ENCODE measurements around the gene VPS26C.
A peak's percentile ranks its signal among the peaks of the same experiment; 100 is the strongest.
"Not testable (repeated sequence)": the region's sequence is repeated elsewhere in the genome, so short reads cannot be mapped to it uniquely, and the experiment has no call there.

VPS26C gene

DNA sequence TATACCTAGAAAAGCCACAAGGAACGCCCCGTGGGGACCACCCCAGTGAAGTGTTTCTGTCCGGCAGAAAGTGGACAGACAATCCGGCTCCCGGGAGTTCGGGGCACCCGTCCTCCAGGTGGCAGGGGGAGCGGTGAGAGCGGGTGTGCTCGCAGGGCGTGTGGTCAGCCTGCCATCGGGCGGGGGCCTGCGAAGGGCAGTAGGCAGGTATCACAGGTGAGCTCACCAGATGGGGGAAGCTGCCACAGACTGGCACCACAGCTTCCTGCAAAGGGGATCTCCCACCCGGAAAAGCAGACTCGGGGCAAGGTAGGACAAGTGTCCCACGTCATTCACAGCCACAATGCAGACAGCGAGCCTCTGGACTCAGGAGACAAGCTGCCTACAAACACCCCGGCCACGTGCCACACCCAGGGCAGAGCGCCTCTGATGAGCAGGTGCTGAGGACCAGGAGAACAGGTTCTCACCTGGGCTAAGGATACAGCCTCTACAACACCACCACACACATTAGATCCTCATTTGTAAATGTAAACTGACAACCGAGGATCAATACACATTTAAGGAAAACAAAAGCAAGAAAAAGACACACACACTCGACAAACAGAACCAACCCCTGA is 36.4 kb downstream of the VPS26C start:
- no peak for DNase-seq (ENCODE audit: low read depth)

DNA sequence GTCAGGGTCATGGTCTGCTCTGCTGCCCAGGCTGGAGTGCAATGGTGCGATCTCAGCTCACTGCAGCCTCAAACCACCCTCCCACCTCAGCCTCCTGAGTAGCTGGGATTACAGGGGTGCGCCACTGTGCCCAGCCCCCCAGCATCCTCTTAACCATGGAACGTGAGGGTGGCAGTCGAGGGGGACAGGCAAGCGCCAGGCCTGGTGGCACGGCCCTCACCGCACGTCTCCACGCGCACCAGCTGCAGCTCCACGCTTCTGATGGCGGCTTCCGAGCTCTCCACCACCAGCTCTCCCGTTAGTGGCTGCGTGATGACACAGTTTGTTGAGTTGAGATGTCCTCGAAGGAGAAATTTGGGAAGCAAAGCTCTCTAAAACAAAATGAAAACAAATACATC is 39.1 kb downstream of the VPS26C start:
- no peak for DNase-seq (ENCODE audit: low read depth)

DNA sequence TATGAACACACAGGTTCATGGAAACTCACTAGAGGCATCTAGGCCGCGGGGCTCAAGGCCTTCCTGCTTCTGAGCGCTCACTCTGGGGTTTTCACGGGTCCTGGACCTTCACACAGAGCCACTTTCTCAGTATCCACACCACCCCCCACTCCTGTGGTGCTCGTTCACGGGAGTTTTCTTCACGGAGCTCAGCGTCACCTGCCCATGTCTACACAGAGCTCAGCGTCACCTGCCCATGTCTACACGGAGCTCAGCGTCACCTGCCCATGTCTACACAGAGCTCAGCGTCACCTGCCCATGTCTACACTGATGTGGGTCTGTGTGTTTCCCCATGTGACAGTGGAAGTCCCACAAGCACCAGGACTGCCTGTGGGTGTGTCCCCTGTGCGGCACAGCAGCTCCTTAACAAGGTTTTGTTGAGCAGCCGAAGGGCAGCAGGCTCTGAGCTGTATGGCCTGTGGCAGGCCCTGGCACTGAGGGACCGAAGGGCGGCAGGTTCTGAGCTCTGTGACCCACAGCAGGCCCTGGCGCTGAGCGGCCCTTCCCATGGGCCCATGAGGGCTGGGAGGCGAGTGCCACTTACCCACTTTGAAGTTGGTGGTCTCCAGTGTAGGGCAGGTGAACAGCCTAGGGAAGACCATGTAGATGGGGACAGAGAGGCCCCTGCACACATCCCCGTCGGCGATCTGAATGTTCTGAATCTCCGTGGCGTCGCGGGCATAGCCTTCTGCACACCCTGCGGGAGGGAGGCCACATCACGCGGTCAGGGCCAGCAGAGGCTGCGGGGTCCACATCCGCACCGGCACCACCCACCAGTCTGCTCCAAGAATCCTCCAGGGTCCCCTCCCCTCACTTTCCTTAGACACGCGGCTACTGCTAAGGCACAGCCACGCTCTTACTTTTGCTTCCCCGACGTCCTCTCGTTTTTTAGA is 39.8 kb downstream of the VPS26C start:
- DNase-seq (ENCODE audit: low read depth): no peak

DNA sequence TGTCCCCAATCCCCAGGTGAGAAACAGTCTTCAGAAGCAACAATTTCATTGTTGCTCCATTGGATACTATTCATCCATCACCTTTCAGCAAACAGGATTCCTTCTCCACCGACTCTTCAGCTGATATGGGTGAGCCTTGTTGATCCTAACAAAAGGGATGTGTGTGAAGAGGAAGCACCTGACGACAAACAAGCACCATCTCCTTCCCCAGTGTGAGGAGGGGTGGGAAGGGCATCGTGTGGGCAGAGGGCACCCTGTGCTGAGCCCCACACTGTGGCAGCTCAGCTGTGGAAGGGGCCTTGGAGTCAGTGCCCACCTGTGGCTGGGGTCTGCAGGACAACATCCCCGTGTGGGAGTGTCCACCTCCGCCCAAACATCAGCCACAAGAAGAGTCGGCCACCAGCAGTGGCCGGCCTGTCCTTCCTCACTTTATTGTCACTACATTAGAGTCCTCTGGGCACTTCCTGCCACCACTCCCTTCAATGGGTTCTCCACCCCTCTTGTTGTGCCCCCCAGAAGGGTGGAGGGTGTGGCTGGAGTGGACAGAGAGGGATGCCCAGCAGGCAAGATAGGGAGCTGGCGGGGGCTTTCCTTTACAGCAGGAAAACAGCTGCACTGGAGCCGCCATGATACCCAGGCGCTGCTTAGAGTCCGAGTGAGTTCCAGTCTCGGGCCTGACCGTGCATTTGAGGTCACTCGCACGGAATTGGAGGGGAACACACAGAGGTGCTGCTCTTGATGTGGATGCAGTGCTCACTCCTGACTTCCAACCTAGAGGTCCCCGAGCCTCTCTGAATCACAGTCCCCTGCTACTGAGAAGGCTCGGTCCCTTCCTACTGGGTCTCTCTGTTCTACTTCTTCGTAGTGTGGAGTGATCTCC is 40.9 kb downstream of the VPS26C start:
- DNase-seq (ENCODE audit: low read depth): no peak

DNA sequence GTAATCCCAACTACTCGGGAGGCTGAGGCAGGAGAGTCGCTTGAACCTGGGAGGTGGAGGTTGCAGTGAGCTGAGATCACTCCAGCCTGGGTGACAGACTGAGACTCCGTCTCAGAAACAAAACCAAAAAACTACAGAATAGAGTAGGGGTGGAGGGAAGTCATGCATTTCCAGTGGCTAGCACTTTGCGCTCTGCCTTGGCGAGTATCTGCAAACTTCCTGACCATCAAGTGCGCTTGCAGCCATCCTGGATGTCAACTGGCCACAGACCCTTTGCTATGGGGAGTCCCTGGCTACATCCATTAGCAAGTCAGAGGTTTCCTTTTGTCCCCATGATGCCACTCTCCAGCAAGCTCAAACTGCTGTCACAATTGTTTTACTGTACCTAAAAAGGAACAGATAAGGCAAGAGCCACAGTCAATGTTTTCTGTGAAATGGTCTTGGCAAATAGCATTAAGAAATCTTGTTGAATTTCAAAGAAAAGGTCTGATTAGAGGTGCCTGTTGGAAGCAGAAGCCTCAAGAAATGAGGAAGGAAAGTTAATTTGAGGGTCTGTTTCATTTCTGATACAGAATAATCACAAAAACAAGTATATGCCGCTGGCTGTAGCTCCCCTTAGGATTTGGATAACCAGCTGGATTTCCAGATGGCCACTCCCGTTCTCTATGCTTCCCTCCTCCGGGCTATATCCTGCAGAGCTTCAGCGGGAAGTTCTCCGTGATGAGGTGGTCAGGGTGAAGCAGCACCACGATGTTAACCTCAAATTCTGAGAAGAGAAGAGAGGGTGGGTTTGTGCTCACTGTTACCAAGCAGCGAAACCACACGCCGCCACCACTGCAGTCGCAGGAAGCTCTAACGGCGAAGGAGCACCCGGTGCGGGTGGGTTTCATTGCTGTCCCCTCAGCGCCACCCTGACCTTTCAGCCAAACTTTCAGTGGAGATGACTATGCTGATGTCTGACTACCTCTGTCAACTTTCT is 42.0 kb downstream of the VPS26C start:
- DNase-seq (ENCODE audit: low read depth): no peak

DNA sequence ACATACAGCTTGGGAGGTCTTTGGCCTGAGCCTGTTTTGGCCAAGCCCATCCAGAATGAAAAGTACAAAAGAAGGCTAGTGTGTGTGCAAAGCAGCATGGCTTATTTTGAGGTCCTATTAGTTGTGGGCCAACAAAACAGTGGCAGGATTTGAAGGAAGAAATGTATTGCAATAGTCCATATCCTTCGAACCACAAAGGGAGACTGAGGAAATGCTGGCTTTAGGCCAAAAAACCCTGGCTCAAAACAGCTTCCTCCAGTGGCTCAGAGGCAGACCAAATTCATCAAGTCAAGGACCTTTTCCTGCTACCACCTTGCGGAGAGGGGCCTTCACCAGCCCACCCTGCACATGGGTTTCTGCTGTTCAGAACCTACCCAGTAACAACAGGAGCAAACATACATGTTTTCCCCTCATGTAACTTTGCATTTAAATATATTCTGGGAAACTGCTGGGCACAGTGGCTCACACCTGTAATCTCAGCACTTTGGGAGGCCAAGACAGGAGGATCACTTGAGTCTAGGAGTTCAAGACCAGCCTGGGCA is 43.3 kb downstream of the VPS26C start:
- no peak for DNase-seq (ENCODE audit: low read depth)

DNA sequence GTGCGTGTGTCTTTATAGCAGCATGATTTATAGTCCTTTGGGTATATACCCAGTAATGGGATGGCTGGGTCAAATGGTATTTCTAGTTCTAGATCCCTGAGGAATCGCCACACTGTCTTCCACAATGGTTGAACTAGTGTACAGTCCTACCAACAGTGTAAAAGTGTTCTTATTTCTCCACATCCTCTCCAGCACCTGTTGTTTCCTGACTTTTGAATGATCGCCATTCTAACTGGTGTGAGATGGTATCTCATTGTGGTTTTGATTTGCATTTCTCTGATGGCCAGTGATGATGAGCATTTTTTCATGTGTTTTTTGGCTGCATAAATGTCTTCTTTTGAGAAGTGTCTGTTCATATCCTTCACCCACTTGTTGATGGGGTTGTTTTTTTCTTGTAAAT is 44.9 kb downstream of the VPS26C start:
- not testable (repeated sequence) for DNase-seq (ENCODE audit: low read depth)

DNA sequence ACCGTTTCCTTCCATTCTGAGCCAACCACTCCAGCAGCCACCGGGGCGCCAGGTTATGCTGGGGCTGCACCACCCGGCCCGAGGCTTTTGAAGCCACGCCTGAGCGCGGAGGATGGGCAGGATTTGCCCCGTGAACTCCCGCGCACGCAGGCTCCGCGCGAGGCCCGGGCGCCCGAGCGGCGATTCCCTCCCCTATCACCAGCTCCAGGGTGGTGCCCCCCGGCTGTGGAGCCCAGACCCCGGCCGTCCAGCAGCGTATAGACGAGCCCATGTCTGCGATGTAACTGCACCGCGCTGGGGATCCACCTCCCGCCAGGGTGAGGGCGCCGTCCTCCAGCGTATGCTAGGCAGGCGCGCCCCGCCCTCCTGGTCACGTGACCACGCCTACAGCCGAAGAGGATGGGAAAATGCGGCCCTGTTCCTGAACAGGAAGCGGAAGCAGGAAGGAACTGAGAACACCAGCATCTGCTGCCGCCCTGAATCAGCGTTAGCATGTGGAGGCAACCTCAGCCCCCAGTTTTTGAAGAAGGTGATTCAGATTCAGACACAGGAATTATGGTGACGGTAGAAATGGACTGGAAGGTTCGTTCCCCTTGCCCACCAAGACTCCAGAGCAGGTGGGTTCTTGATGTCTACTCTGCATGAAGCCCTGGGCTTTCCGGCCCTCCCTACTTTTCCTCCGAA is 46.0 kb downstream of the VPS26C start:
- DNase-seq (ENCODE audit: low read depth): peak; percentile 45

DNA sequence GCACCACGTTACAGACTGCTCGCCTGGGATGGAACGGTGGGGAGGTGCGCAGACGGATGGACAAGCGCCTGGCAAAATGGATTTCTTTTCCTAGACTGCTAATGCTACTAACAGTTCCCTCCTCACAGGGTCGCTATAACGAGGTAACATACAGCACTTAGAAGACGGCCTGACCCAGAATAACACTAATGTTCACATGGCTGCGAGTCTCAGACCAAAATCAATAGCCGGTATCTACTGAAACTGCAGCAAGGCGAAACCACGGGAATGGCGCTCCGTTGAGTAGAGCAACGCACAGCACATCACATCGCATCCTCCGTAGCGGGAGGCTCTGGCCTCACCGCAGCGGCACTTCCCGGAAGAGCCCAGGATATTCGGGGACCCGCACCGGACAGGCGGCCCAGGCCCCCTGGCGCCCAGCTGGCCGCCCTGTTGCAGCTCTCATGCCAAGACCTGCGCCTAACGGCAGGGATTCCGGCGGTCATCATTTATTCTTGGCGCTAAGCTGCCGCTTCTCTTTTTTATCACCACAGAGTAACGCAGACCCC is 46.6 kb downstream of the VPS26C start:
- no peak for DNase-seq (ENCODE audit: low read depth)

DNA sequence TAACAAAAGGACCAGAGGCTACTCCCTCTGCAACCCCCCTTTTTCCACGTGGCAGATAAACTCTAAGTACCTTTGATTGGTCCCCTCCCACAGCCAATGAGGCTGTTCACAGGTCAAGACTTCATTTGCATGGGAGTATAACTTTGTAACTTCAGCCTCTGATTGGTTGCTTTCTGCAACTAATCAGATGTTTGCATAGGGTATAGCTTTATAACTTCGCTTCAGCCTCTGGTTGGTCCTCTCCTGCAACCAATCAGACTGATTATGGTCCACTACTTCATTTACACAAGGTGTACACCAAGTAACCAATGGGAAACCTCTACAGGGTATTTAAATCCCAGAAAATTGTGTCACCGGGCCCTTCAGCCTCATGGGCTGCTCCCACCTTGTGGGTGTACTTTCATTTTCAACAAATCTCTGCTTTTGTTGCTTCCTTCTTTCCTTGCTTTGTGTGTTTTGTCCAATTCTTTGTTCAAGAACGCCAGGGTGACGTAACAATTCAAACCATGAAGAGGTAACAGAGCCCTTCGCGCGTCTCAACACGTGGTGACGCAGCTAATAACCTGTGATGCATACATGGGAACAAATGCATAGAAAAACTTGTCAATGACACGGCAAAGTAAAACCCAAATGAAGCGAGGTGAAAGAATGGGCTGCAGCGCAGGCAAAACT is 47.2 kb downstream of the VPS26C start:
- DNase-seq (ENCODE audit: low read depth): no peak

DNA sequence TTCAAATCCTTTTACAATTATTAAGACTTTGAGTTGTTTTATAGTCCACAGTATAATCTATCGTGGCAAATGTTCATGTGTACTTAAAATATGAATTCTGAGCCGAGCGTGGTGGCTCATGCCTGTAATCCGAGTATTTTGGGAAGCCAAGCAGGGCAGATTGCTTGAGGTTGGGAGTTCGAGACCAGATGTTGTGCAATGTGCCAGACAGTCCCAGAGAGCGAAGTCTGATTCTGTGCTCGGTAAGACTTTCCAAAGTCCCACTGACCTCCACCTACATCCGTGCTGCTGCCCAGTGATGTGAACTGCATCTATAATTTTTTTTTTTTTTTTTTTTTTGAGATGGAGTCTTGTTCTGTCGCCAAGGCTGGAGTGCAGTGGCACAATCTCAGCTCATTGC is 52.2 kb downstream of the VPS26C start:
- DNase-seq (ENCODE audit: low read depth): no peak

DNA sequence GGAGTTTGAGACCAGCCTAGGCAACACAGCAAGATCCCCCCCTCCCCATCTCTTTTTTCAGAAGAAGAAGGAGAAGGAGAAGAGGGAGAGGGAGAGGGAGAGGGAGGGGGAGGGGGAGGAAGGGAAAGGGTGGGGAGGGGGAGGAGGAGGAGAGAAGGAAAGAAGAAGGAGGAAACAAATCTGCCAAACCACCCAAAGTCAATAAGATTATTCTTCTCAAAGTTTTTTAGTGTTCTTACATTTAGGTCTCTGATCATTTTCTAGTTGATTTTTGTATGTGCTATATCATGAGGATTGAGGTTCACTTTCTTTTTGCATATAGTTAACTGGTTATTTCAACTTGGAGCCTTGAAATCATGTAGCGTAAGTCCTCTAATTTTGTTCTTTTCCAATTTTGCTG is 56.3 kb downstream of the VPS26C start:
- DNase-seq (ENCODE audit: low read depth): no peak

DNA sequence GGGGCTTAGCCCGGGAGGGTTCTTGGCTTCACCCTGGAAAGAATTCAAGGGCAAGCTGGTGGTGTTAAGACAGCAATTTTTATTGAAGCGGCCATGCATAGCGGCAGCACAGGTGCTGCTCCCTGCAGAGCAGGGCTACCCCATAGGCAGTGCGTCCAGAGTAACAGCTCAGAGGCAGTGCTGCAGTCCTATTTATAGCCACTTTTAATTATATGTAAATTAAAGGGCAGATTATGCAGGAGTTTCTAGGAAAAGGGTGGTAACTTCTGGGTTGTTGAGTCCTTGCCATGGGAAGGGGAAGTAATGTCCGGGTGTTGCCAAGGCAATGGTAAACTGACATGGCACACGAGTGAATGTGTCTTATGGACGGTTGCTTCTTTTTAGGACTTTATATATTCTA is 57.0 kb downstream of the VPS26C start:
- no peak for DNase-seq (ENCODE audit: low read depth)

DNA sequence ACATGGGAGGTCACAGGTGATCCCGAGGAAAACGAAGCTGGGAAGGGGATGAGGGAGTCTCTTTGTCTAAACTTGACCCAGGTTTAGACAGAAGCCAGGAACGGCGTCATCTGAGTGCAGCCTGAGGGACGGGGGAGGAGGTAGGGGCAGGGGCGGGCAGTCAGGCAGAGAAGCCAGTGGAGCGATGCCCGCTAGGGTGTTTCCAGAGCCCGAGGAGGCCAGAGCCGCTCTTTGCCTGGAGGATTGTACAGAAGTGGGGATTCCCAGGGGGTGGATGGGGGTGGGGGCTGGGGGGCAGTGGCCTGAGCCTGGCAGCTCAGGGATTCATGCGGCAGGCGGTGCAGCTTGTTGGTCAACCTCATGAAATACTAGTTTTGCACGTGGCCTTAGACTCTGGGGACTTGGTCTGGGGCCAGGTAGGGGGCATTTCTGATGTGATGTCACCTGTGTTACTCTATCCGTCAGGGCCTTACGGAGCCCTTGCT is 58.4 kb downstream of the VPS26C start:
- no peak for DNase-seq (ENCODE audit: low read depth)

DNA sequence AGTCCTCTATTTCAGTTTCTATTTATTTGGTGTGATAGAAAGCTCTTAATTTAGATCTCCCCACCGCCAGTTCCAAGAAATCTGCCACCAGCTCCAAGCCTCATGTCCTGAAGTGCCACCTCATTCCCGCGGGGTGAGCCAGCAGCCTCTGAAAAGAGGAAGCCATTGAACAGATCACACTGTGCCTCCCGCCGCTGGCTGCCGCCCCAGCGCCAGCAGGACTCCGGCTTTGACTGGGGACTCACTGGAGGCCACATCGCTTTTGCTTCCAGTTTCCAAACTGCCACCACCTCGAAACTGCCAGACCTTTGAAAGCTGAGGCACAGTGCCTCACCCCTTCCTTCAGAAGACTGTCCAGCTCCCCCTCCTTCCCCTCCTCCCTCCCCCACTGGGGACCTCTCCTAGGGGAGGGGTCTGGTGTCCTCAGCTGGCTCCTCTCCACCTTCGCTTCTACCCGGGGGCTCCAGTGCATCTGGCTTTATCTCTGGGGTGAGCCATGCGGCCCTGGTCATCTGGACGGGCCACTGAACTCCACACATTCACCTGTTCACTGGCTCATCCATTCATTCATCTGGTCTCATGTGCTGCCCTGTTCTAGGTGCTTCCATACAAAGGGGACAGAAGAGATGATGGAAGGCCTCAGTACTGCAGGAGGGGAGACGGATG is 58.9 kb downstream of the VPS26C start:
- no peak for DNase-seq (ENCODE audit: low read depth)

DNA sequence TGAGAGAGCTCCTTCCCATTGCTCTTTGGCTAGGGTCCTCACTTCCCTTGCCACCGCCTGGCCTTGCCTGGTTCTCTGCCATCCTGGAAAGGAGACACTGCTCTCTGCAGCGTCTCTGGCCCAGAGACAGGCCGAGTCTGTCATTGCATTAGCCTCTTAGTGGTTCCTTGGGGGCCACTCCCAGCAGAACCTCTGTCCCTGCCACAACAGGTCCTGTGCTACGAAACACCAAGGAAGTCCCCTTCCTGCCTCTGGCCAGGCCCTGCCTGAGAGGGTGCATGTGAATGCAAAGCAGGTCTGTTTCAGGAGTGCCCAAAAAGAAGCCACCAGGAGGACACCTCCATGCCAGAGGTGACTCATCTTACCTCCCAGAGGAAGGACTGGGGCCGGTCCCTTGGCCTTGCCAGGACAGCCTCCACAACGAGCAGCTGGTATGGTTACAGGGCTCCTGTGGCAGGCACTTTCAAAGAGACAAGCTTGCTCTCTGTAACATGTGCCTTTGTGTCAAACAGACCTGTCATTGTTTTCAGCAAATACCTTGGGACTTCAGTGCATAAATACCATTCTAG is 59.6 kb downstream of the VPS26C start:
- no peak for DNase-seq (ENCODE audit: low read depth)

DNA sequence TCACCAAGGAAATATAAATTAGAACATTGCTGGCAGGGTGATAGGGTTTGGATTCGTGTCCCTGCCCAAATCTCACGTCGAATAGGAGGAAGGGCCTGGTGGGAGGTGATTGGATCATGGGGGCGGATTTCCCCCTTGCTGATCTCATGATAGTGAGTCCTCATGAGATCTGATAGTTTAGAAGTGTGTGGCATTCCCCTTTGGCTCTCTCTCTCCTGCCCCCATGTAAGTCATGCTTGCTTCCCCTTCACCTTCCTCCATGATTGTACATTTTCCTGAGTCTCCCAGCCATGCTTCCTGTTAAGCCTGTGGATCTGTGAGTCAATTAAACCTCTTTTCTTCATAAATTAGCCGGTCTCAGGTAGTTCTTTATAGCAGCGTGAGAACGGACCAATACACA is 60.6 kb downstream of the VPS26C start:
- DNase-seq (ENCODE audit: low read depth): no peak

DNA sequence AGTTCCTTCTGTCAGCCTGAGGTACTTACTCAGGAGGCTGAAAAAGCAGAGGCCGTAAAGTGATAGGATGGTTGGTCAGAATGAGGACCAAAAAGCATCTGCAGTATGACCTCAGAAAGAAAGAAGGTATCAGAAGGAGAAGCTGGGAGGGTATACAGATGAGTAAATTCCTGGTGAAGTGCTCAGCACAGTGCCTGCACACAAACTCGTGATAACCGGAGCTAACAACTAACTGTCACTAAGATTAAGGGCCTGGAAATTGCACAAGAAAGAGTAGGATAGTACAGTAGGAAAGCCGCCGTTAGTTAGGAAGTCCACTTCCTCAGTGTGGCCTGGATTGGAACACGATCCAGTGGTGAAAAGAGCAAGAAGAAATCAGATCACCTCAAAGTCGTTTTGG is 62.6 kb downstream of the VPS26C start:
- DNase-seq (ENCODE audit: low read depth): no peak

Measured in GM04503 (cell line).